Activated CD8-positive, alpha-beta memory T cell treated with anti-CD3 and anti-CD28 coated beads, Interleukin-2, amount 50 U/mL, for 4 hours (primary cell): ENCODE results near the gene GRIK1.

ENCODE experiments used
- DNase-seq: peaks from one replicate; pipeline ENCODE4 v3.0.0-alpha.2; 2020

GRIK1 gene

DNA sequence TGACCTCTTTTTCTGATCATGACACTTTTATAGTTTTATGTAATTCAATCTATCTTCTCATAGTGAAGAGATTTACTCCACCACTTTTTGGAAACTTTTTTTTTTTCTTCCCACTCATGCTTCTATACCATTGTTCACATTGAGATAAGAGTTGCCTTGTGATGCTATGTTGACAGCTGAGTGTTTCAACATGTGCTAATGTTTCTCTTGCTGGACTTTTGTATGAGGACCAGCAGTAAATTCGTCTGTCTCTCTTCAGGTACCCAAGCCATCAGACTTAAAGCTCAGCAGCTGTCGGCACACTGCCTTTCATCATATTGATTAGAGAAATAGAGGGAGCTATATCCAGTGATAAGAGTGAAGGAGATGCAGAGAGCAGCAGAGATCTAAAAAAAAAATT is 227.0 kb downstream of the GRIK1 start:
- DNase-seq: no peak

DNA sequence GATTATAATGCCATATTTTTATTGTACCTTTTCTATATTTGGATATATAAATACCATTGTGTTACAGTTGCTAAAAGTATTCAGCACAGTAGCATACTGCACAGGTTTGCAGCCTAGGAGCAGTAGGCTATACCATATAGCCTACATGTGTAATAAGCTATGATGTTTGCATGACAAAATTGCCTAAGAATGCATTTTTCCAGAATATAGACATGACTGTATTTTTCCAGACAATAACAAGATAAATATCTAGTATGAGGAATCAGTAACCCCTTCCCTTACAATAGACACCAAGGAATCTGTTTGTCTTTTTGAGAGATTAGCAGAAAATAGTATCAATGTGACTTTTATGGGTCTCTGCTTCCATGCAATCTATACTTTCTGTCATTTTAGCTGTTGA is 228.6 kb downstream of the GRIK1 start:
- DNase-seq: no peak

DNA sequence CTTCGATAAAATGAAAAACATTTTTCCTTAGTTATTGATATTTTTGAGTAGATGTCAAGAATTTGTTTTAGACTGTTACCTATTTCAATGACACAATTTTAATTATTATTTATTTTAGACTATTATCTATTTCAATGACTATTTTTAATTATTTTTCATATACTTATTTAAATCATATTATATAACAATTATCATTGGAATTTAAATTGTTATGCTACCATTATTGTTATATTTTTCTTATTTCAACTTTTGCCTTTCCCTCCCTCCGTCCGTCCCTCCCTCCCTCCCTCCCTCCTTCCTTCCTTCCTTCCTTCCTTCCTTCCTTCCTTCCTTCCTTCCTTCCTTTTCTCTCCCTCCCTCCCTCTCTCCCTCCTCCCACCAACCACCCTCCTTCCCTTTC is 229.3 kb downstream of the GRIK1 start:
- no peak for DNase-seq

DNA sequence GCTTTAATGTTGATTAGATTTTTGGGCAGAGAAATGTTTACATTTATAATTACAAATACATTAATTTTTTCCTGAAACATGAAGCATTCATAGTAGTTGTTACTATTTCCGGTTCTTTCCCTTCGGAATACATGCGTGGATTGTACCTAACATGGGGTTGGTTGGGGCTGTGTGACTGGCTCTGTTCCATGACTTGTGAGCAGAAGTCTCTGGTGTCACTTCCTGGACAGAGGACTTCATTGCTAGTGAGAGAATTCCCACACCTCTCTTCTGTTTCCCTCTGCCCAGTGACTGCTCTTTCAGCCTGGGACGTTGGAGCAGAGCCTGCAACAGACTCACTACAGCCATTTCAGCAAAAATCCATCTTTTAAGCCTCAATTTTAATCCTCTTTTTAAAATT is 231.4 kb downstream of the GRIK1 start:
- DNase-seq: no peak

DNA sequence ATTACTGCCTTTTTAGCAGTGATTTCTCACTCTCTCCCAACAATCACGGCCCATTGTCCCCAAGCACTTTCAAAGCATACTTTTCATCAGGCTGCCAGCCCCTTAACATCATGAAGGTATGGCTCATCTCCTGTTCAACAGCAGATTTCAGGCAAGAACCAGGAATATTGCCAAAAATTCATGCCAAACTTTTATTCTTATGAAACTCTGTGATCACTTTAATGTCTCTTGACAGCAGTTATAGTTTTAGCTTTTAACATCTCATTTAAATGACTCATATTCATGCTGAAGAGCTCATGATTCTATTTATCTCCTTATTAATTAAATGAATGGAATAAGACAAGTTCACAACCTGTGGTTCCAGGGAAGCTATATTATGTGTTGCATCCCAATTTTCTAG is 235.1 kb downstream of the GRIK1 start:
- DNase-seq: no peak

DNA sequence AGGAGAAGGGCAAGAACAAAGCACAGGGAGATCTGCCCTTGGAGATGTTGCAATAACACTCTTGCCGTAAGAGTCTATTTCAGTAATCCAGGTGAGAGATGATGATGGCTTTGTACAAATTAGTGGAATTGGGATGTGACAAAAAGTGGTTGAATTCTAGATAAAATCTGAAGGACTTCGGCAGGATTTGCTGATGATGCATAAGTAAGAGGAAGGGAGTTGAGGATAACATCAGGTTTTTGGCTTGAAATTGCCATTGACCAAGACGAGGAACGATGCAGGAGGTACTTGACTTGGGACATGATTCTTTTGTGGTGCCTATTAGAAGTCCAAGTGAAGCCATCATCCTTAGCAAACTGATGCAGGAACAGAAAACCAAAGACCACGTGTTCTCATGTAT is 238.1 kb downstream of the GRIK1 start:
- DNase-seq: no peak

DNA sequence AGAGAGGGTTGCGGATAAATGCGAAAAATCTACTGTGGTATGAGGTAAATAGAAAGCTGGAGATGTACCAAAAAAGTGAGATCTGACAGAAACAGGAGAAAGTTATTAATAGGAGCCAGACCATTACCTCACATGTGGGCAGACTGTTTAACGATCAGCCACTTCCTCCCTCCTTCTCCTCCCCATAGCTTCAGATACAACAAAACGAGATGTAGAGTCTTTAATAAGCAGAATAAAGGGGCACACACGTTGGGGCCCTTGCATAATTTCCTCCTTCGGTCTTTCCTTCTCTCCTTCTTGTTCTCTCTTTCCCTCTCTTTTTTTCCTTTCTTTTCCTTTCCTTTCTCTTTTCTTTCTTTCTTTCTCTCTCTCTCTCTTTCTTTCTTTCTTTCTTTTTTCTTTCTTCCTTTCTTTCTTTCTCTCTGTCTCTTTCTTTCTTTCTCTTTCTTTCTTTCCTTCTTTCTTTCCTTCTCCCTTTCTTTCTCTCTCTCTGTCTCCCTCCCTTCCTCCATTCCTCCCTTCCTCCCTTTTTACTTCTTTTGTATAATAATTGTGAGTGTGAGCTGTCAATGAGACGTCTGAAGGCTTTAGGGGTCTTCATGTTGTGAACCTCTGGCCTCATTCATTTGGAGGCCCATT is 242.1 kb downstream of the GRIK1 start:
- DNase-seq: no peak

DNA sequence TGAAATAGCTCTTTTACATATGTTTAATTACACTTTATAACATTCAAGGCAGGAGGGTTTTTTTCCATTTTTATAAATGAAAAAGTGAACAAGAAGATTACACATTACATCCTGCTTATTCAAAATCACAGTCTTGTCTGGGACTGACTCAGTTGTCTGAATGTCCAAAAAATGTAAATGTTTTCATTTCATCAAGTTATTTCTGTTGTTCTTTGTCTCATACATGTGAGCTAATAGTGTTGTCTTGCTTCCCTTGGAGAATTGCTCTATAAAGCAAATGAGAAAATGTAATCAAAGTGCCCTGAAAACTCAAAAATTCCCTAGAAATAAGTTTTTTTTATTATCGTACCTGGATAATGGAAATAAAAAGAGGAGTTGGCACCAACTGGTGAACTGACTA is 242.9 kb downstream of the GRIK1 start:
- DNase-seq: no peak

DNA sequence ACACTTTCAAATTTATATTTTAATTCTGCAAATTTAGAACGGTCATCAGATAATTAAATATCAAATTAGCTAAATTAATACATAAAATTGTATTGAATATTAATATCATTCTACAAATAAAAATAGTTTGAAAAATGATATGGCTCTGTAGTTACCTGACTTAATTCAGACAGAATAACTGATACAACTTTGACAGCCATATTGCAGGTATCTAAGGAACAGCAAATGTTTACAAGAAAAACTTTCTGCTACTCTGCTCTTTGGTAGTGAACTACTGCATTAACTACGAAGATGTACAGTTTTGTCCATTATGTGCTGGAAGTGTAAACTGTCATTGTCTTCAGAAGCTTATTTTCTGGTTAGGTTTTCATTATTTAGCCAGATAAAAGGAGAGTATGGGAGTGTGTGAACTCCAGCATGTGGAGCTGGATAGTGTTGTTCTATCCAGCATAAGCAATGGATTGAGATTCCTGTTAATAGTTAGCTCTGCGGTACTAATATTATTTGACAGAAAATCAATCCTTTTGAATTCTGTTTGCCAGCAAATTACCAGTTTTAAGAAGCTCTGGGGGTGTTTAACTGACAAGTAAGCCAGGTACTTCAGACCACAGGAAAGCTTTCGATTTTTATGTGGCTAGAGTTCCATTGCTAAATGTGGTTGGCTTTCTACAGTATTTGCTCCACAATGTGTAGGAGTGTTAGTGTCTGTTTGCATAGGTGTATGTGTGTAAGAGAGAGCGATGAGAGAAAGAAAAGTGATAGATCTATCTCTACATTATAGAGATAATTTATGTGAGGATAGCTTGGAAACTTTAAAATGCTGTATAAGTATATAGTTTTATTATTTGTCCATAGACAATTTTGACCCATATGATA is 247.9 kb downstream of the GRIK1 start:
- DNase-seq: no peak

DNA sequence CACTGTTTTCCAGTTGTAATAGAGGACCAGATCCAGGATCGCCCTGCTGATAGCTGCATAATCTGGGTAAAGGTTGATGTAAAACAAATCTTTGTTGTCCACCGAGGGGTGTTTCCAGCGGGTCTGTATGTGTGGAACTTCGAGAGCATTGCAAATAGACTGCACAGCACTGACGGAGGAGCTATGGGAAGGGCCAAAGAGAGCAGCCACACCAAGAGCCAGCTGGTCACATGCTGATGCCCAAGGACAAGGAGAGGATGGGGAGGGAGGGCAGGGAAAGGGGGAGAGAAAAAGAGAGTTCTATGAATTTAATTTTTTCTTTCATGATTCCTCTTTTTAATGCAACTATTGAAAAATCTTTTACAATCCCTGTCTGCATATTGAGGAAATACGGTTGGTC is 250.0 kb downstream of the GRIK1 start:
- DNase-seq: no peak

DNA sequence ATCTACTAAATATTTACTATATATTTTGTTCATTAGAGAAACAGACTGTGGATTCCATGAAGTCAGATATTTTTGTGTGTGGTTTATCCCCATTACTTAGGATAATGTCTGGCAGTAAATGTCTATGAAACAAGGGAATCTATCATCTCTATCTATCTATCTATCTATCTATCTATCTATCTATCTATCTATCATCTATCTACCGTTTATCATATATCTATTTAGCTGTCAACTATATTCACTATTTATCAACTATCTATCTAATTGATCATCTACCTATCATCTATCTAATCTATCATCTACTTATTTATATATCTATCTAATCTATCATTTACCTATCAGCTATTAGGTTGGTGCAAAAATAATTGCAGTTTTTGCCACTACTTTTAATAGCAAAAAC is 255.7 kb downstream of the GRIK1 start:
- no peak for DNase-seq

DNA sequence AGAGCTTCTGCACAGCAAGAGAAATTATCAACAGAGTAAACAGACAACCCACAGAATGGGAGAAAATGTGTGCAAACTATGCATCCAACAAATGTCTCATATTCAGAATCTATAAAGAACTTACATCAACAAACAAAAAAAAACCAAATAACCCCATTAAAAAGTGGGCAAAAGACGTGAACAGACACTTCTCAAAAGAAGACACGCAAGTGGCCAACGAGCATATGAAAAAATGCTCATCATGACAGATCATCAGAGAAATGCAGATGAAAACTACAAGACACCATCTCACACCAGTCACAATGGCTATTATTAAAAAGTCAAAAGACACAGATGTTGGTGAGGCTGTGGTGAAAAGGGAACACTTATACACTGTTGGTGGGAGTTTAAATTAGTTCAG is 257.0 kb downstream of the GRIK1 start:
- DNase-seq: no peak

DNA sequence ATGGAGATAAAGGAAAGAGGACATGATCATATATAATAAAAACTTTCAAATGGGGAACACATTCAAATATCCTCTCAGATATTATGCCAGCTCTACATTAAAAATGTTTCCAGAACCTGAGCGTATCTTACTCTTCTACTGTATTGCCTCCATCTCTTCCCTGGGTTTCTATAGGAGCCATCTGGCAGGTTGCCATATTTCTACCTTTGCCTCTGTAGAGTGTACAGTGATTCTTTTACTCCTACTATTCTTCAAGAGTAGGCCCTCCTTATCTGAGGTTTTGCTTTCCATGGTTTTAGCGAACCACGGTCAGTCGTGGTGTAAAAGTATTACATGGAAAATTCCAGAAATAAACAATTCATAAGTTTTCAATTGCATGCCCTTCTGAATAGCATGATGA is 259.5 kb downstream of the GRIK1 start:
- no peak for DNase-seq

DNA sequence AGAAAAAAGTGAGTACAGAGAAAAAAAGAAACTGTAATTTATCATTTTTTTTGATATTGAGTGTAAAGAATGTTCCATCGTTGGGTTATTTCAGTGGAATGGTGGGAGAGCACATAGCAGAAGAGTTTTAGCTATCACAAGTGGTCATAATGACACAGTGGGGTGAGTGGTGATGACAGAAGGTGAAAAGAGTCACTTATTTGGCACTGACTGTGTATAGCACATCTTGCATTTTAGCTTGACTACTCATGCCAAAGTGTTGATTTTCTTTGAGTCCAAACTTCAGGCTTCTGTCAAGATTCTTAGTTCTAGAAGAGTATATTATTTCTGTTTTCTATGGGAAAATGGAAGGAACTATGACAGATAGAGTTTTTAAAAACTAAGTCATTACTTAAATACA is 261.2 kb downstream of the GRIK1 start:
- DNase-seq: no peak

DNA sequence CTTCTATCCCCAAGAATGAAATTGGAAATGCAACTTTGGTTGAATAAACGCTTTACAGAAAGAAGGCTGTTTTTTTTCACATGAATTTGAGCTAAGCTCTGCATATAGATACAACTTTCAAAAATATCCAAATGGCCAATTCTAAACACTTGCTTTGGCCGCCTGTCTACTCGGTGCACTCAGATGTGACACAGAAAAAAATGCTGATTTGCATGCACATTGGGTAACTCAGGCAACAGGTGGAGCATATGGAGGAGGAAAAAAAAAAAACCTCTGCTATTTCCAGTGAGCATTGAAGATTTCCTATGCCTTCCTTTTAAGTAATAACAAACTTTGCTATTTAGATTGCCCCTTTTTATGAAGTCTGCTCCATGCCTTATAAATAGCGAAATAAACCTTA is 262.5 kb downstream of the GRIK1 start:
- no peak for DNase-seq

DNA sequence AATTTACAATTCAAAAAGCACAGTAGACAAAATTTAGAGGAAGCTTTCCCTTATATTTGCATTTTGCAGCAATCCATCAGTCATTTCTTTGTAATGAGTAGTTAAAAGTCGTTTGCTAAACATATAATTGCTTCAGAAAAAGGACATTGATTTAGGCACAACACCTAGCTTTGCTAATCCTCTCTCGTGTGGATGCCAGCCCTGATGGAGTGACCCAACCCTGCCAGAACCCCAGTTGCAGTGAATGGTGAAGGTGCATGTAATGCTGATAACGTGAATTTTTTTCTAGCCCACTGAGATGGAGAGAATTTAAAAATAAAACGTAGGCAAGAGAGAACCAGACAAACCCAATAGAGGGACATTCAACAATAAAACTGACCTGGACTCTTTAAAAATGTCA is 263.4 kb downstream of the GRIK1 start:
- DNase-seq: no peak

DNA sequence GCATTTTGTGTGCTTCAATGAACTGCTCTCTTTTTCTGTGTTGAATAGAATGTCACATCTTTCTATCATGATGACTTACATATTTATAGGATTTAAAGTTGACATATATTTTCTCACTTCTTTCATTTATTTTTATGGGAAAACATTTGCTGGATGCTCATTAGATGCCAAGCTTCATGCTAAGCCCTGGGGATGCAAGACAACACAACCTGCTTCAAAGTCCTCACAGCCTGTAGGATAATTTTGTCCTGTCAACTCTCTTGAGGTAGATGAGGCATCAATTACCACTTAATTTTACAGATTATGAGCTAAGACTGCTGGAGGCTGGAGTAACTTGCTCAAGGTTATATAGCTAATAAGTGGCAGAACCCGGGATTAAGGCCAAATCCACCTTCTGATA is 264.3 kb downstream of the GRIK1 start:
- no peak for DNase-seq

DNA sequence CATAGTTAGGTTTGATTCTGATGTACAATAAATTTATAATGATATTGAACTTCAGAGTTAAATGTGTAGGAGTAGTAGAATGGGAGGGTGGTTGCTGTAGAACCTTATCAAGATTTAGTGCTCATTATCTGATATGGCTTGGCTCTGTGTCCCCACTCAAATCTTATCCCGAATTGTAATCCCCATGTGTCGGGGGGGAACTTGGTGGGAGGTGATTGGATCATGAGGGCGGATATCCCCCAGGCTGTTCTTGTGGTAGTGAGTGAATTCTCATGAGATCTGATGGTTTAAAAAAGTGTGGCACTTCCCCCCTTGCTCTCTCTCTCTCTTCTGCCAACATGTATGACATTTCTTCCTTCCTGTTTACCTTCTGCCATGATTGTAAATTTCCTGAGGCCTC is 265.5 kb downstream of the GRIK1 start:
- DNase-seq: no peak

DNA sequence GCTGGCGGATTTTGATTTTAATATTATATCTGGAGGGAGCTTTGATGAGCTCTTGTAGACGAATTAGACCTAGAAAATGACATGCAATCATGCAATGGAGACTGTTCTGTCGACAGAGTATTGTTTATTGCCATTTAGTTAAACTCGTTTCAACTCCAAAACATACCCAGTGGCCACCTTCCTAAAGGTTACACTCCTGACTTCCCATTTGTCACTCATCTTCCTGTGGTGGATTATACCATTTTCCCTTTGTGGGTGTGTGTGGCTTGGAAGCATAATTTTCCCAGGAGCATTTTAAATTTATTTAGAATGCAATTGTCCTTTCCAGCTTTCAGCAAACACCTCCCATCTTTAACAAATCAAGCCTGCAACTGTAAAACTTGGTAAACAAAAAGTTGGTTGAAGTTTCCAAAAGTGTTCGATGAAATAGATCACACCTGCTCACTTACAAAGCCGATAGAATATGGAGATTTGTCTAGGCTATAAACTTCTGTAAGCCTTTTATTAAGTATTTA is 266.6 kb downstream of the GRIK1 start:
- no peak for DNase-seq

DNA sequence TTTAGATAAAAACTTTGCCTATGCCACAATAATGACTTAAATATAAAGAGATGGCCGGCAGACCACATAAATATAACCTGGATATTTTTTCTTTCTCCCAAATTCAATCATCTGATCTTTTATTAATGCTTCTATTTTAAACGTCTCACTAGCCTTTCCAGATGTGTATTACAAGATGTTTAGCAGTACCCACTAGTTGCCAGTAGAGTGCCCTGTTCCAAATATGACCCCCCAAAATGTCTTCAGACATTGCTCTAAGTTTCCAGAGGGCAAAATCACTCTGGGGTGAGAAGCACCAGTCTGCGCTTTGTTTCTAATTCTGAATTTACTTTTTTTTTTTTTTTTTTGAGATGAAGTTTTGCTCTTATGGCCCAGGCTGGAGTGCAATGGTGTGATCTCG is 268.1 kb downstream of the GRIK1 start:
- no peak for DNase-seq

DNA sequence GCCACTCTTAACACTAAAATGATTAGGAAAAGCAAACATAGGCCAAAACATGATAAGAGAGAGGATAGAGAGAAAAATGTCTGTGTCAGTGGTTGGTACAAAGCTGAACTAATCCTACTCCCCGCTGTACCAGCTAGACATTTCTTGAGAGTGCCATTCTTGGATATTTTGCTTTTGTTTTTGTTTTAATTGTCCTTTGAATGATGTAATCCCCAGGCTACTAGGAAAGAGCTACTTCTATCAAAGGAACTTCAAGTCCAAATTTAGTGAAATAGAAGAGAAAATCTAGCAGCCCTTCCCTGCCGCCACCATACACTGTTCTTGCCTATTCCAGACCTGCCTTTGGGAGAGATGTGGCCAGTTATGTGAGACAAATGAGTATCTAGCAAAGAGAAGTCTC is 269.6 kb downstream of the GRIK1 start:
- no peak for DNase-seq

DNA sequence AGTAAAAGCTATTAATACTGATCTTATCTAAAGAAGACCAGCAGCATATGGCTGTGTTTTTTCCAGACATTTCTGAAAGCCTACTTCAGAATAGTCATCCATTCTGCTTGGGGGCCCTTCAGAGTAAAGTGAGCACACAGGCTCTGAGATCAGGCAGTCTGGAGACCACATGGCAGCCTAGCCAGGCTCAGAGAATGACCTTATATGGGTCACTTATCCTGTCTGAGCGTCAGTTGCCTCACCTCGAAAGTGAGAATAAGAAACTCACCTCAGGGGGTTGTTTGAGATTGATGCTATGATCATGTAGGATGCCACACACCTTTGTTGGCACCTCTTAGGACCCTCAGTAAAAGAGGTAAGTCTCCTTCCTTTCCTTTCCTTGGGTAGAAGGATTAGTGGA is 270.4 kb downstream of the GRIK1 start:
- DNase-seq: no peak

DNA sequence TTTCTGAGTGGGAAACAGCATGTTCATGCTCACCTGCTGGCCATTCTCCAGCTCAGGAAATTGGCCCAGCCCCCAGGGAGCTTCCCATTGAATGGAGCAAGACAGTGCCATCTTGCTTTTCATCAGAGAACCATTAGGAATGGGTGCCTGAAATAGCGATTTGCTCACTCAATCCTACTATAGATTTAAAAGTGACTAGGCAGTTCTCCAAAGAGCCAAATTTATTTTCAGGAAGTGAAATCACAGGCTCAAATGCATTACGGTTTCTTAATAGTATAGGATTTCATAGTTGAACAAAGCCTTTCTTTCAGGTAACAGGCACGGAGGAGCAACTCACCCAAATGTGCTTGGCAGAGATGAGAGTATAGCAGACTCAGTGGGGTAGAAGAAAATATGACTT is 272.1 kb downstream of the GRIK1 start:
- no peak for DNase-seq

DNA sequence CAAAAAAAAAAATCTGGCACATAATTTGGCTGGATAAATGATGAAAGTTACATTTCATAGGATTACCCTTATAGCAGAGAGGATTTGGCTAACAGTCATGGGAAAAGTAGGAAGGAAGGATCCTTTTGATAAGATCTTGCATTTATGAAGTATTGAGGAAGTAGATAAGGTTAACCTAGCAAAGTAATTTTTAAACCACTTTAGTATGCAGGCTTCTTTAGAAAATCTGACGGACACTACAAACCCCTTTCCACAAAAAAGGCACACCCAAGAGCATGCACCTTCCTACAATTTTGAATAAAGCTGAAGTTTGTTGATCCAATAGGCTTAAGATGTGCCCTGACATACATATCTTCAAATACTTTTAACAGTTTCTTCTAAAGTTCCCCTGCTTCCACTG is 275.2 kb downstream of the GRIK1 start:
- no peak for DNase-seq
